HG03442 (cell line): ENCODE results near the gene EXT2.

ENCODE experiments used
- ATAC-seq: cut with Tn5 transposase; IDR thresholded peaks from one replicate; pipeline ENCODE4 v1.9.1; 2021; ENCODE audit warnings: mild to moderate bottlenecking, moderate library complexity; ENCODE audit not compliant: unreplicated experiment

EXT2 gene

GRCh38 chr11:44198146-44198724 lies 102.8 kb downstream of the EXT2 start:
- no peak for ATAC-seq

- ATAC-seq, result no peak
Measured at GRCh38 chr11:44199298-44199697, 103.8 kb downstream of the EXT2 start.

- no peak for ATAC-seq
Measured at GRCh38 chr11:44199816-44200215, 104.3 kb downstream of the EXT2 start.

DNA sequence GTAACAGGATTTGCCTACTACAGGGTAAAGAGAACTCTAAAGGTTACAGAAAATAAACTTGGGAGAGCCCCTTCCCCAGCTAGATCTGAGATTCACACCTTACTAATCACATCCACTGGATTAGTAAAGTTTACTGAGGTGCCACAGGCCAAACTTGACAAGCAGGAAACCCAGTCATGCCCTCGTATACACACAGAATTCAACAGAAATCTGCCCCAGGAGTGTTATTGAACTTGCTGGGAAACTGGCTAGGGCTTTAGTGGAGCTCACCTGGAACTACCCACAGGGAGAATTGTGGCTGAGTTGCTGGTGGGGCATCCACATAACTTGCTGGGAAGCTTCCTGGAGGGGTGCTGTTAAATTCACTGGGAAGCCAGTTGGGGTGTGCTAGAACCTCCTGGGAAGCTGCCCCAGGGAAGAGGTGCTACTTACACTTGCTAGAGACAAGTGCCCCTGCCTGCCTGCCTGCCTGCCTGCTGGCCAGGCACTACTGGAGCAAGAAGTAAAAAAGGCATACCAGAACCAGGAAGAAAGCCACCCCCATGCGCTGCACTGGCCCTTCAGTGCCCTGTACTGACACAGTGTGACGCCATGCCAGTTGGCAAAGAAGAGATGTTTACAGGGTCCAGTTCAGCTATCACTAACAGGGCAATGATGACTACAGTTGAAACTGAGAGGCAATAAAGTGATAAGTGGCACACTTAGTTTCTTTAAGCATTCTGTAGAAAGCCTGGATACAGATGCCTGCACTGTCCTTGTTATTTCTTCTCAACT lies 108.0 kb downstream of the EXT2 start:
- no peak for ATAC-seq

GRCh38 chr11:44205352-44205751 lies 109.9 kb downstream of the EXT2 start:
- no peak for ATAC-seq

GRCh38 chr11:44205836-44206235 lies 110.4 kb downstream of the EXT2 start:
- ATAC-seq, result no peak

GRCh38 chr11:44207292-44207691 lies 111.8 kb downstream of the EXT2 start:
- ATAC-seq, result no peak

GRCh38 chr11:44208976-44209603 lies 113.6 kb downstream of the EXT2 start:
- ATAC-seq, result no peak

DNA sequence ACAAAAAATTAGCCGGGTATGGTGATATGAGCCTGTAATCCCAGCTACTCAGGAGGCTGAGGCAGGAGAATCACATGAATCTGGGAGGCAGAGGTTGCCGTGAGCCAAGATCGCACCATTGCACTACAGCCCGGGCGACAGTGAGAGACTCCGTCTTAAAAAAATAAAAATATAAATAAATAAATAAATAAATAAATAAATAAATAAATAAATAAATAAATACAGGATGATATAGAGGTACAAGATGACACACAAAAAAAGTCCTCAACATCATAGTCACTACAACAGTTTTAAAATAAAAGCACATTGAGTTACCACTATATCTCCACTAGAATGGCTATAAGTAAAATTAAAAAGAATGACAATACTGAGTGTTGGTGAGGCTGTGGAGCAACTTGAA lies 116.7 kb downstream of the EXT2 start:
- no peak for ATAC-seq

GRCh38 chr11:44213148-44213547 lies 117.7 kb downstream of the EXT2 start:
- no peak for ATAC-seq

- ATAC-seq, result no peak
Measured at GRCh38 chr11:44217432-44217831, 122.0 kb downstream of the EXT2 start.

GRCh38 chr11:44219830-44220796 lies 124.6 kb downstream of the EXT2 start:
- no peak for ATAC-seq

- ATAC-seq, result no peak
Measured at GRCh38 chr11:44221456-44221855, 126.0 kb downstream of the EXT2 start.

DNA sequence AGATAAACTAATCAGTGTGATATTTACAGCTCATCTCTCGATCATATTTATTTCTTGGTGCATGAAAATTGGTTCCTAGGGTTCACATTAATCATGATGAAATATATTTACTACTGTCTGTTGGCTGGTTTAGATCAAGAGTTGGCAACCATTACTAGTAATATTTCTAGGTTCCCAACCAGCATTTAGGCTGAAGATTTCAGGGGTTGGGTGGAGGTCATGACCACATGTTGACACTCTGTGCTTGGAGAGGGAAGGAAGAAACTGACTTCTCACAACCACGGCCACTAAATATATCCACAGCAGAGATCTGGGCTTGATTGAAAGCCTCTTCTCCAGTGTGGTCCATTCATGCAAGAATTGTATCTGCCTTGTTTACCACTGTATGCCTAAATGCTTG lies 126.5 kb downstream of the EXT2 start:
- no peak for ATAC-seq

DNA sequence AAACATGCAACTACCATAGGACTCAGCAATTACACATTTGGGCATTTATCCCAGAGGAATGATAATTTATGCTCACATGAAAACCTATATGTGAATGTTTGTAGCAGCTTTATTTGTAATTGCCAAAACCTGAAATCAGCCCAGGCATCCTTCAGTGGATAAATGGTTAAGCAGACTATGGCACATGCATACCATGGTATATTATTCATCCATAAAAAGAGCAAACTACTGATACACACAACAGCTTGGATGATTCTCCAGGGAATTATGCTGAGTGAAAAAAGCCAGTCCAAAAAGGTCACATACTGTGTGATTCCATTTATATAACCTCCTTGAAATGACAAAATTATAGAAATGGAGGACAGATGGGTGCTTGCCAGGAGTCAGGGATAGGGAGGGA lies 127.8 kb downstream of the EXT2 start:
- no peak for ATAC-seq

- no peak for ATAC-seq
Measured at GRCh38 chr11:44224867-44225501, 129.5 kb downstream of the EXT2 start.

GRCh38 chr11:44226490-44226889 lies 131.0 kb downstream of the EXT2 start:
- no peak for ATAC-seq

GRCh38 chr11:44226945-44227344 lies 131.5 kb downstream of the EXT2 start:
- no peak for ATAC-seq

DNA sequence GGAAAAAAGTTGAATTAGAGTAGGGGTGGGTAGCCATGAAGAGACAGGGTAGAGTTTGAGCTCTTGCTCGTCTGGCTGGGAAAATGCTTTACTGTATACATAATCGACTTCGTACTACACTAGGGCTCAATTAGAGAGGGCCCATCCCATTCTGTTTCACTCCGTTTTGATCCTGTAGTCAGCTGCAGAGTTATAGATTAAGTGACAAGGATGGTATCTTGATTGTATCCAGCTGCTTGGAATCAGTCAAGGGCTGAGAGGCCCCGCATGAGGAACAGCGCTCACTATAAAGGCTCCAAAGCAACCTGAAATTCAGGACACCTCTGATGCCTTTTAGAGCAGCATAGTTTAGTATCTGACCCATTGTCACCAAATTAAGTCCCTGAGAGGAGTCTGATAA lies 132.9 kb downstream of the EXT2 start:
- ATAC-seq, result no peak

- ATAC-seq, result no peak
Measured at GRCh38 chr11:44229098-44229497, 133.6 kb downstream of the EXT2 start.

- ATAC-seq, result no peak
Measured at GRCh38 chr11:44229624-44230023, 134.1 kb downstream of the EXT2 start.
